Right lobe of liver (tissue), 4 donors: ENCODE data around the gene TTC39C.

Experiments used
- POLR2A ChIP-seq: fragments of 450-650 bp; IDR thresholded peaks from one replicate; pipeline ENCODE4 v1.6.1; 2017; ENCODE audit warnings: antibody characterized with exemption, mild to moderate bottlenecking
- TF ChIP-seq, protein P1 (sequence below), 4 donors: fragments of 200-600 bp in 3 of 4; fragments of 450-650 bp in 1 of 4; IDR thresholded peaks; one replicate each; pipeline versions ENCODE4 v1.5.1 to v1.8.0; 2016 to 2022; ENCODE audit warnings: antibody characterized with exemption in 4 of 4, mild to moderate bottlenecking in 2 of 4
- donor health status: DM: no; HTN: no; CAD: no.
- donor health status: DM: no; HTN: no; CAD: no.
- donor health status: DM: no; HTN: yes; CAD: no.

DNA sequence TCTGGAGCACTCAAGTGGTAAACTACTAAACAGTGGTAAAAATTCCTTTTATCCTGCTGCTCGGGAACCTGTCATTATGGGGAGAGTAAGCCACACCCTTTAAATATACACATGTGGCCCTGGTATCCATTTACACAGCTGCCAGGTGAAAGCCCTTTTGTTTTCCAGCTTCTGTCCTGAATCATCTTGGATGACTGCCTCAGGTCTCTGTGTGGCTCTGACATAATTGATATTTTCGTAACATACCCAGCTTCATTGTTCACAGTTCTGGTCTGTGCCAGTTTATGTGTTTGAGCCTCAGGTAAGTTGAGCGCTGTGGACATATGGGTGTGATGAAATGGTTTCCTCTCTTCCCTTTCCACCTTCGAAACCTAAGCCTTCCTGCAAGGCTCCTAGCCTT lies 15.7 kb upstream of the TTC39C start:
- TF ChIP-seq, protein P1, sequence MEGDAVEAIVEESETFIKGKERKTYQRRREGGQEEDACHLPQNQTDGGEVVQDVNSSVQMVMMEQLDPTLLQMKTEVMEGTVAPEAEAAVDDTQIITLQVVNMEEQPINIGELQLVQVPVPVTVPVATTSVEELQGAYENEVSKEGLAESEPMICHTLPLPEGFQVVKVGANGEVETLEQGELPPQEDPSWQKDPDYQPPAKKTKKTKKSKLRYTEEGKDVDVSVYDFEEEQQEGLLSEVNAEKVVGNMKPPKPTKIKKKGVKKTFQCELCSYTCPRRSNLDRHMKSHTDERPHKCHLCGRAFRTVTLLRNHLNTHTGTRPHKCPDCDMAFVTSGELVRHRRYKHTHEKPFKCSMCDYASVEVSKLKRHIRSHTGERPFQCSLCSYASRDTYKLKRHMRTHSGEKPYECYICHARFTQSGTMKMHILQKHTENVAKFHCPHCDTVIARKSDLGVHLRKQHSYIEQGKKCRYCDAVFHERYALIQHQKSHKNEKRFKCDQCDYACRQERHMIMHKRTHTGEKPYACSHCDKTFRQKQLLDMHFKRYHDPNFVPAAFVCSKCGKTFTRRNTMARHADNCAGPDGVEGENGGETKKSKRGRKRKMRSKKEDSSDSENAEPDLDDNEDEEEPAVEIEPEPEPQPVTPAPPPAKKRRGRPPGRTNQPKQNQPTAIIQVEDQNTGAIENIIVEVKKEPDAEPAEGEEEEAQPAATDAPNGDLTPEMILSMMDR (IDR thresholded peaks at IDR 0.05), result no peak
- no peak for TF ChIP-seq POLR2A
